Panc1 (cell line): ENCODE data around the gene MAGEA1.

Experiments used
- TCF7L2 ChIP-seq: IDR thresholded peaks from 2 replicates; pipeline ENCODE4 v1.6.1; 2011; ENCODE audit warnings: mild to moderate bottlenecking, low read depth, low read length, inconsistent platforms
- TF ChIP-seq, protein P1 (sequence below): fragments of 450-650 bp; IDR thresholded peaks from 2 replicates; pipeline ENCODE4 v1.5.1; 2017; ENCODE audit warnings: mild to moderate bottlenecking
- TF ChIP-seq, protein P2 (sequence below), 2 experiments: IDR thresholded peaks; 2 replicates each; pipeline ENCODE4 v1.6.1; 2011 to 2012; ENCODE audit warnings: low read depth in 2 of 2, control low read depth in 1 of 2, low read length in 1 of 2, mild to moderate bottlenecking in 1 of 2, moderate library complexity in 1 of 2; ENCODE audit not compliant: insufficient read depth in 1 of 2

DNA sequence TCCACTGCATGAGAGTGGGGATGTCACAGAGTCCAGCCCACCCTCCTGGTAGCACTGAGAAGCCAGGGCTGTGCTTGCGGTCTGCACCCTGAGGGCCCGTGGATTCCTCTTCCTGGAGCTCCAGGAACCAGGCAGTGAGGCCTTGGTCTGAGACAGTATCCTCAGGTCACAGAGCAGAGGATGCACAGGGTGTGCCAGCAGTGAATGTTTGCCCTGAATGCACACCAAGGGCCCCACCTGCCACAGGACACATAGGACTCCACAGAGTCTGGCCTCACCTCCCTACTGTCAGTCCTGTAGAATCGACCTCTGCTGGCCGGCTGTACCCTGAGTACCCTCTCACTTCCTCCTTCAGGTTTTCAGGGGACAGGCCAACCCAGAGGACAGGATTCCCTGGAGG is 2.7 kb downstream of the MAGEA1 start:
- TF ChIP-seq, protein P1, sequence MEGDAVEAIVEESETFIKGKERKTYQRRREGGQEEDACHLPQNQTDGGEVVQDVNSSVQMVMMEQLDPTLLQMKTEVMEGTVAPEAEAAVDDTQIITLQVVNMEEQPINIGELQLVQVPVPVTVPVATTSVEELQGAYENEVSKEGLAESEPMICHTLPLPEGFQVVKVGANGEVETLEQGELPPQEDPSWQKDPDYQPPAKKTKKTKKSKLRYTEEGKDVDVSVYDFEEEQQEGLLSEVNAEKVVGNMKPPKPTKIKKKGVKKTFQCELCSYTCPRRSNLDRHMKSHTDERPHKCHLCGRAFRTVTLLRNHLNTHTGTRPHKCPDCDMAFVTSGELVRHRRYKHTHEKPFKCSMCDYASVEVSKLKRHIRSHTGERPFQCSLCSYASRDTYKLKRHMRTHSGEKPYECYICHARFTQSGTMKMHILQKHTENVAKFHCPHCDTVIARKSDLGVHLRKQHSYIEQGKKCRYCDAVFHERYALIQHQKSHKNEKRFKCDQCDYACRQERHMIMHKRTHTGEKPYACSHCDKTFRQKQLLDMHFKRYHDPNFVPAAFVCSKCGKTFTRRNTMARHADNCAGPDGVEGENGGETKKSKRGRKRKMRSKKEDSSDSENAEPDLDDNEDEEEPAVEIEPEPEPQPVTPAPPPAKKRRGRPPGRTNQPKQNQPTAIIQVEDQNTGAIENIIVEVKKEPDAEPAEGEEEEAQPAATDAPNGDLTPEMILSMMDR = no peak
- TF ChIP-seq TCF7L2 = no peak
- TF ChIP-seq, protein P2, sequence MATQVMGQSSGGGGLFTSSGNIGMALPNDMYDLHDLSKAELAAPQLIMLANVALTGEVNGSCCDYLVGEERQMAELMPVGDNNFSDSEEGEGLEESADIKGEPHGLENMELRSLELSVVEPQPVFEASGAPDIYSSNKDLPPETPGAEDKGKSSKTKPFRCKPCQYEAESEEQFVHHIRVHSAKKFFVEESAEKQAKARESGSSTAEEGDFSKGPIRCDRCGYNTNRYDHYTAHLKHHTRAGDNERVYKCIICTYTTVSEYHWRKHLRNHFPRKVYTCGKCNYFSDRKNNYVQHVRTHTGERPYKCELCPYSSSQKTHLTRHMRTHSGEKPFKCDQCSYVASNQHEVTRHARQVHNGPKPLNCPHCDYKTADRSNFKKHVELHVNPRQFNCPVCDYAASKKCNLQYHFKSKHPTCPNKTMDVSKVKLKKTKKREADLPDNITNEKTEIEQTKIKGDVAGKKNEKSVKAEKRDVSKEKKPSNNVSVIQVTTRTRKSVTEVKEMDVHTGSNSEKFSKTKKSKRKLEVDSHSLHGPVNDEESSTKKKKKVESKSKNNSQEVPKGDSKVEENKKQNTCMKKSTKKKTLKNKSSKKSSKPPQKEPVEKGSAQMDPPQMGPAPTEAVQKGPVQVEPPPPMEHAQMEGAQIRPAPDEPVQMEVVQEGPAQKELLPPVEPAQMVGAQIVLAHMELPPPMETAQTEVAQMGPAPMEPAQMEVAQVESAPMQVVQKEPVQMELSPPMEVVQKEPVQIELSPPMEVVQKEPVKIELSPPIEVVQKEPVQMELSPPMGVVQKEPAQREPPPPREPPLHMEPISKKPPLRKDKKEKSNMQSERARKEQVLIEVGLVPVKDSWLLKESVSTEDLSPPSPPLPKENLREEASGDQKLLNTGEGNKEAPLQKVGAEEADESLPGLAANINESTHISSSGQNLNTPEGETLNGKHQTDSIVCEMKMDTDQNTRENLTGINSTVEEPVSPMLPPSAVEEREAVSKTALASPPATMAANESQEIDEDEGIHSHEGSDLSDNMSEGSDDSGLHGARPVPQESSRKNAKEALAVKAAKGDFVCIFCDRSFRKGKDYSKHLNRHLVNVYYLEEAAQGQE (IDR thresholded peaks at IDR 0.05; ENCODE audit: insufficient read depth in 1 of 2, low read depth in 2 of 2, low read length in 1 of 2) = no peak
